AG04449 (cell line): ENCODE measurements around the gene SOCS2.

ENCODE experiments used
- CTCF ChIA-PET: fragments of 350-600 bp; formaldehyde crosslinking; extraction: SDS; loops from one replicate; lab custom pipeline; 2021; ENCODE audit warnings: antibody characterized with exemption; lab: Yijun Ruan, JAX
- POLR2A ChIA-PET: fragments of 400-600, 350-600 bp; formaldehyde crosslinking; extraction: SDS; loops from one replicate; lab custom pipeline; 2020; ENCODE audit warnings: antibody characterized with exemption, inconsistent platforms; lab: Yijun Ruan, JAX
- DNase-seq: peaks from one replicate; pipeline ENCODE4 v3.0.0-alpha.2; 2010; ENCODE audit warnings: low read depth, low spot score
- H3K4me3 ChIP-seq: 2 replicates; pipeline ENCODE4 v1.5.1; 2011; ENCODE audit warnings: low read depth, mild to moderate bottlenecking, control low read depth, low read length
- TF ChIP-seq, protein P1 (sequence below): IDR thresholded peaks from one replicate; pipeline ENCODE4 v1.5.1; 2011; ENCODE audit warnings: mild to moderate bottlenecking, moderate library complexity, low read length, control low read depth, inconsistent platforms; ENCODE audit not compliant: insufficient read depth; ENCODE audit errors: missing control alignments

Gene SOCS2

DNA sequence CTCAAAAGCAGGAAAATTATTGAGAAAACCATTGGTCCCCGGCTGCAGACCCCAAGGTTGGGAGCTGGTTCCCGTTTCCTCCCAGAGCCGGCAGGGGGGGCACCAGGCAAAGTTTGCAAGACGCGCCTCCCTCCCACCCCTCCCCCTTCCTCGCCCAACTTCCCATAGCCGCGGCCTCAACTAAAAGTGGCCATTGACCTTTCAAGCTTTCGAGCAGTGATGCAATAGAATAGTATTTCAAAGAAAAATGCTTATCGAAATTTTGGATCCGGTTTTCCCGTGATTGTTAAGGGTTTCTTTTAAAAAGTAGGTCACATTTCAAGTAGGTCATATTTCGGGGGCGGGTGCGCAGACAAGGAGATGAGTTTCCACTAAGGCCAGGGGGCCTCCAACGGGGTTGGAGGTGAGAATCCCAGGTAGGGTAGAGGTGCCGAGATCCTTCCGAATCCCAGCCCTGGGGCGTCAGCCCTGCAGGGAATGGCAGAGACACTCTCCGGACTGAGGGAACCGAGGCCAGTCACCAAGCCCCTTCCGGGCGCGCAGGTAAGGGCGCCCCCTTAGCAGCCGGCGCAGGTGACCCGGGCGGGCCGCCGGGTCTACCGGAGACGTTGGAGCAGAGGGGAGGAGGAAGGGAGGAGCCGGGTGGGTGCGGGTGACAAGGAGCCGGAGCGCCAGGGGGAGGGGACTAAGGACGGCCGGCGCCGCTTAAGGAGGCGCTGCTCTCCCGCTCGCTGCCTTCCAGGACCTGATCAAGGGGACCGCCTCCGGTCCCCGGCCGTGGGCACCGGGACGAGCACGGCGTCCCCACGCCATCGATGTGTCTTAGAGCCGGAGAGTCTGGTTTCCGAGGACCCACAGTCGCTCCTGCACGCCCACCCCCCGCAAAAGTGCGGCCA lies 2.6 kb upstream of the SOCS2 start:
- CTCF ChIA-PET, result interaction anchor here (0.6 to 13.1 kb wide), 41 partner anchors 9 to 537 kb away, joined by 3 to 199 read pairs (median 4); partner anchors contain the start of gene CRADD

DNA sequence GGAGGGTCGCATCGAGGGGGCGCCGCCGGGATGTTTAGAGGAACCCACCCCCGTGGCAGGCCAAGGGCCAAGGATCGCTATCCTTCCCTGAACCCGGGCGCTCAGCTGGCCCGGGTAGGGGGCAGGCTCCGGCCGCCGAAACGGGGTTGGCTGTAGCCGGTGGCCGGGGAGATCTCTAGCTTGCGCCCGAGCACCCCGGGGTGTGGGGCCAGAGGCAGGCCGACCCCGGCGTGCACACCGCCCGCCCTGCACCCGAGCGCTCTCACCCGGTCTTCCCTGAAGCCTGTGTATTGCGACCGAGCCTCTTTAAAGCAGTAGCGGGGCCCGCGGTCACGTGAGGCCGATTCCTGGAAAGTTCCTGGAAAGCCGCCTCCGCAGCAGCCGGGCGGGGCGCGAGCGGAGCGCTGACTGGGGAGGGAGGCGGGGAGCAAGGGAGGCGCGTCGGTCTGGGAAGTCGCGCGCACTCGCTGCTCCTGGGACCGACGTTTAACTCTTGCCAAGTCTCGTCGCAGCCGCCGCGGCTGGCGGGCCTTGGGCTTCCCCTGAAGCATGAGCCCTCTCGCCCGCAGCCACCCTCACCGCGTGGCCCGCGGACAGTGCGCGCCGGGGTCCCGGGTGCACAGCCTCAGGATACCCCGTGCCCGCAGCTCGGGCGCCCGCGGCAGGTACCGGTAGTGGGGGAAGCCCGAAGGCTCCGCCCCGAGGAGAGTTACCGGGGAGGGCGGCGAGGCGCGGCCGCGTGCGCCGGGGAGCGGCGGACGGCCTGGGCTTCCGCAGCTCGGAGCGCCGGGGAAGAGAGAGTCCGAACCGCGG lies 1.7 kb upstream of the SOCS2 start:
- DNase-seq, result no peak
- ChIA-PET CTCF (interaction anchor here (2.0 to 13.1 kb wide), 2 partner anchors 191 to 530 kb away, joined by 12 to 199 read pairs; no protein-coding TSS in a partner anchor), POLR2A (interaction anchor here (0.6 kb wide), 1 partner anchor 20 kb away, joined by 3 read pairs; no protein-coding TSS in a partner anchor)
- TF ChIP-seq, protein P1, sequence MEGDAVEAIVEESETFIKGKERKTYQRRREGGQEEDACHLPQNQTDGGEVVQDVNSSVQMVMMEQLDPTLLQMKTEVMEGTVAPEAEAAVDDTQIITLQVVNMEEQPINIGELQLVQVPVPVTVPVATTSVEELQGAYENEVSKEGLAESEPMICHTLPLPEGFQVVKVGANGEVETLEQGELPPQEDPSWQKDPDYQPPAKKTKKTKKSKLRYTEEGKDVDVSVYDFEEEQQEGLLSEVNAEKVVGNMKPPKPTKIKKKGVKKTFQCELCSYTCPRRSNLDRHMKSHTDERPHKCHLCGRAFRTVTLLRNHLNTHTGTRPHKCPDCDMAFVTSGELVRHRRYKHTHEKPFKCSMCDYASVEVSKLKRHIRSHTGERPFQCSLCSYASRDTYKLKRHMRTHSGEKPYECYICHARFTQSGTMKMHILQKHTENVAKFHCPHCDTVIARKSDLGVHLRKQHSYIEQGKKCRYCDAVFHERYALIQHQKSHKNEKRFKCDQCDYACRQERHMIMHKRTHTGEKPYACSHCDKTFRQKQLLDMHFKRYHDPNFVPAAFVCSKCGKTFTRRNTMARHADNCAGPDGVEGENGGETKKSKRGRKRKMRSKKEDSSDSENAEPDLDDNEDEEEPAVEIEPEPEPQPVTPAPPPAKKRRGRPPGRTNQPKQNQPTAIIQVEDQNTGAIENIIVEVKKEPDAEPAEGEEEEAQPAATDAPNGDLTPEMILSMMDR, result no peak
- peak overlapping the region; percentile 67 for H3K4me3 ChIP-seq

More for the DNA sequence above, 2.6 kb upstream of the SOCS2 start:
- no peak for DNase-seq
- TF ChIP-seq, protein P1, result peak; percentile 89
- POLR2A ChIA-PET, result interaction anchor here (0.6 to 1.2 kb wide), 3 partner anchors 21 to 533 kb away, joined by 3 to 5 read pairs (median 3); no protein-coding TSS in a partner anchor
- H3K4me3 ChIP-seq, result peak overlapping the region; percentile 67

DNA sequence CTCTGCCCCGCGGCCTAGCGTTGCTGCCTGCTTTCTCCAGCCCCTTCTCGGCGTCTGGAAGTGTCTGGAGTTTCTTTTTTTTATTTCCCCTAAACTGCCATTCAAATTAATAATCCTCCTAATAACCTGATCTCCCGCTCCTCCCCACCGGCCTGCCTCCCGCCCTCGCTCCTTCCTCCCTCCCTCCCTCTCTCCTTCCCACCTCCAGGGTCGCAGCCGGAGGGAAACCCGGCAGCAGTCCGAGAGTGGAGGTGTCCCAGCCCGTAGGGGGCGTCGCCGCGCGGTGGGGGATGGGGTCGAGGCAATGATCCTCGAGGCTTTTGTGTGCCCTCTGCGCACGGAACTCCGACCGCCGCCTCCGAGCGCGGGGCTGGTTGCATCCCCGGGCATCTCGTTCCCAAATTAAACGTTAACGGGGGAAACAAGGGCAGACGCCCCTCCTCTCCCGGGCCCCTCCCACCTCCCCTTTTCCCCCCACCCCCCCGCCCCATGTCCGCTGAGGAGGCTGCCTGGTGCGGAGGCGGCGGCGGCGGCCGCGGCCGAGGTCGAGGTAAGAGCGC lies 1.0 kb upstream of the SOCS2 start:
- H3K4me3 ChIP-seq, result peak overlapping the region; percentile 67
- POLR2A ChIA-PET, result no interaction called here
- no peak for DNase-seq
- TF ChIP-seq, protein P1, result peak; percentile 61
- CTCF ChIA-PET, result interaction anchor here (3.0 to 13.1 kb wide), 2 partner anchors 504 to 529 kb away, joined by 9 to 199 read pairs; no protein-coding TSS in a partner anchor

DNA sequence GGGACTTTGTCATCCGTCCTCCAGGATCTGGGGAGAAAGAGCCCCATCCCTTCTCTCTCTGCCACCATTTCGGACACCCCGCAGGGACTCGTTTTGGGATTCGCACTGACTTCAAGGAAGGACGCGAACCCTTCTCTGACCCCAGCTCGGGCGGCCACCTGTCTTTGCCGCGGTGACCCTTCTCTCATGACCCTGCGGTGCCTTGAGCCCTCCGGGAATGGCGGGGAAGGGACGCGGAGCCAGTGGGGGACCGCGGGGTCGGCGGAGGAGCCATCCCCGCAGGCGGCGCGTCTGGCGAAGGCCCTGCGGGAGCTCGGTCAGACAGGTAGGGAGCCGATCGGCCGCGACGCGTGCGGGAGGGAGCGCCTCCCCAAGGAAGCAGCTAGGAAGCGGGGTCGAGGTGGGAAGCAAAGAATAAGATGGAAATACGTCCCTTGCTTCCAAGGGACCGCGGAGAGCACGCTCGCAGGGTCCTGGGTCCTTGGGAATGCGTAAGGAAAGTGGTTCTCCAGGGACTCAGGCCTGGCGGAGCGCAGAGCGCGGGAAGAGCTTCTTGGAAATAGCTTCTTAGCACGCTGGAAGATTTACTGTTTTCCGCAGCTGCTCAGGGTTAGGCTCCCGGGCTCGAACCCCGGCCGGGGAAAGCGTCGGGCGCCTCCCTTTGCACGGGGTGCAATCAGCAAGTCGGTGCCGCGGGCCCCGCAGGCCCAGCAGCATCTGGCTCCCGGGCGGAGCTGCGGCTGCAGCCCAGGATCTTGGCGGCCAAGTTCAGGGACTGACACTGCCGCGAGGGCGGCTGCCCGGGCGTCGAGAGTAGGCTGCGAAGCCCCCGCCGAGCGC lies 457 bp downstream of the SOCS2 start:
- peak overlapping the region; percentile 67 for H3K4me3 ChIP-seq
- TF ChIP-seq, protein P1, result no peak
- POLR2A ChIA-PET, result no interaction called here
- no peak for DNase-seq
- CTCF ChIA-PET, result interaction anchor here (0.6 to 13.1 kb wide), 14 partner anchors 8 to 528 kb away, joined by 3 to 199 read pairs (median 4); no protein-coding TSS in a partner anchor

DNA sequence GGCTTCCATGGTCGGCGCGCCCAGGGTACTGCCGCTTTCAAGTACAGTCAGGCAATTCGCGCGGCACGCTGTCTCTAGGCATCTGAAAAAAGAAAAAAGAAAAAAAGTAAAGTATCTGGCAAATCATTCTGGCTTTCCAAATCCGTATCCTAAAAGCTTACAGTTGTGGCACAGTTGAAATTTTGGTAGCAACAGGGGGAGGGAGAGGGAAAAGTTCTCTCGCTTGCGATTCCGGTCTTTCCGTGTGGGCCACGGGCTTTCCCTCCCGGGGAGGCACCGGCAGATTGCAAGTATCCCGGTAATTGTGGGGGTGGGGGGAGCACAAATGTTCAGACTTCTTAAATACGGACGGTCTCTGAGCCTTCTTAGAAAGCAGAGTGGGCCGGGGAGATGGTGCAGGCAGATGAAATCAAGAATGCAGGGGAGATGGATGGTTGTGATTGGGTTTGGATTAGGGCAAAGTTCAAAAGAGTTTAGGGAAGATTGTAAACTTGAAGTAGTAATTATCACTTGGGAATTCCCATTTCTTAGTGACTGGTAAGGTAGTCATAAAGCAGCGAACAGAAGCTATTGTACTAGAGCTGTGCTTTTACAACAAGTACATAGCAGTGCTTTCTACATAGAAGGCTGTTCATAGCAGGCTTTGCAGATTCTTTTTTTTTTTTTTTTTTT lies 1.2 kb downstream of the SOCS2 start:
- DNase-seq, result no peak
- CTCF ChIA-PET, result interaction anchor here (0.7 to 13.1 kb wide), 12 partner anchors 17 to 527 kb away, joined by 3 to 199 read pairs (median 4); no protein-coding TSS in a partner anchor
- TF ChIP-seq, protein P1, result no peak

More for the DNA sequence above, 1.2 kb downstream of the SOCS2 start:
- H3K4me3 ChIP-seq, result peak overlapping the region; percentile 67
- POLR2A ChIA-PET, result no interaction called here
